ENCODE results near the gene CDKN1B.
"Not testable (repeated sequence)": the region's sequence is repeated elsewhere in the genome, so short reads cannot be mapped to it uniquely, and the experiment has no call there.

CDKN1B gene

DNA sequence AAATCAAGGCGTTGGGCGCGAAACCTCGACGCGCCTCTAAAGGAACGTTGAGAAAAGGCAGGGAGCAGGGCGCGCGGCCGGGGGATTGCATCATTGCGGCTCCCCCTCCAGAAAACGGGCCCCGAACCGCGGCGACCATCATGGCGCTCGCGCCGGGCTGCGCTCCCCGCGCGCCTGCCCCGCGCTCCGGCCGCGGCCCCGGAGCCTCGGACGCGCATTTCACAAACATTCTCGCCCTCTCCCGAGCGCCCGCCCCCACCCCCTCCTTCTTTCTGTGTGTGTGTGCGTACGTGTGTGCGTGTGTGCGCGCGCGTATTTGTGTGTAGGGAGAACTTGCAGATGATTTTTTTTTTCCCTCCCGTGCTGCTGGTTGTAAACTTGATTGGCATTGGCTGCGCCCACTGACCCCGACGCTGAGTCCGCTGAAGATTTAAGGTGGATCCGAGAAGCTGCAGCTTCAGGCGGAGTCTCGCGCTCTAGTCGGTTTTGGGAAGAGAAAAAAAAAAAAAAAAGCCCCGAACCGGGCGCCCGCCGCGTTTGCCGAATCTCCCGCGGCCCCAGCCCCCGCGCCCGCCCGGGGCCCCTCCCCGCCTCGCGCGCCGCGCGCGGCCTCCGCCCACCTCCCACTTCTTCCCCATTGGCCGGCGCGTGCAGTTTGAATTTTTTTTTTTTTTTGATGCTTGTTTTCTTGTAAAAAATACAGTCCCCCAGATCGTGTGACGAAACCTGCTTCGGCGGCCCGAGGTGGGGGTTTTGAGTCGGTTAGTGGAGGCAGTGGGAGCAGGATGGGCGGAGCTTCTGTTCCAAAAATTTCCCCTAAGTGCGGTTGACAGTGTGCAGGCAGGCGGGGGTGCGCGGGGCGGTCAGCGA is 8.2 kb downstream of the CDKN1B start:
- DNase-seq = peak; percentile 99

DNA sequence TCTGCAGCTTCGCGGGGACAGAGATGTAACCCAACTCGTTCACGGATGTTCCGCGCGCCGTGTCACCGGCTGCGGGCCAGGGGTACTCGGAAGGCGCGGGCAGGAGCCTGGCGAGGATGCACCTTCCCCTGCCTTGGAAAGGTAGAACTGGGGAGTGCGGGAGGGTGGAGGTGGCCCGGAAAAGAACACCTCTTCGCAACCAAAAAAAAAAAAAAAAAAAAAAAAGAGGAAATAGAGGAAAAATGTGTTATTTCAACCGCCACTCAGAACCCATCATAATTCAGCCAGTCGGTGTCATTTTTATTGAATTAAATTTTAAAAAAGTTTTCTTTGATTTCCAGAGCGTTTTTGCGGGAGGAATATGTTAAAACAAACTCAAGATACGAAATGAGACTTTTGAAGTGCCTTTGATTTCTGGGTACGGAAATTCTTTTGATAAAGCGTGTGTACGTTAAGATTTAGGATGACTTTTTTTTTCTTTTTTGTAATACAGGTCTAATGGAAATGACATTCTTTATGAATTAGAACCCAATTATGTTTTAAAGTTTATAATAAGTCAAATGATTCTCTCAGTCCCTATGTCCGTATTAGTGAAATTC is 8.9 kb downstream of the CDKN1B start:
- DNase-seq = no peak

- no peak for DNase-seq
Observed at GRCh38 chr12:12726555-12727093, 9.5 kb downstream of the CDKN1B start.

- no peak for DNase-seq
Observed at GRCh38 chr12:12731178-12731577, 14.0 kb downstream of the CDKN1B start.

- no peak for DNase-seq
Observed at GRCh38 chr12:12731785-12732184, 14.6 kb downstream of the CDKN1B start.

- DNase-seq = no peak
Observed at GRCh38 chr12:12733118-12733517, 15.9 kb downstream of the CDKN1B start.

DNA sequence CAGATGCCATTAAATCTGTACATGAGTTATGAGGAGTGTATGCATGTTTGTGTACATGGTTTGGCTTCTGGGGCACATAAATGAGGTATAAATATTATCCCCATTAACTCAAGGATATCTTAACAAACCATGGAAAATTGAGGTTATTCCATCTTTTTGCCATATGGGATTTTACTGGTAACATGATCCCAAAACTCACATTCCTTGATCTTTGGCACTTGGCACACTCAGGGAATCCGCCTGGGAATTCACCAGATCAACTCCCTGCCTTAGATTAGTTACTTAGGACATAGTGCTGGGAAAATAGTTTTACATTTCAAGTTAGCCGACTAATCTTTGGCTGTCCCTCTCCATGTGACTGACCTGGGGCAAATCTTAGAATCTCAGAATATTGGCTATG is 16.9 kb downstream of the CDKN1B start:
- no peak for DNase-seq

DNA sequence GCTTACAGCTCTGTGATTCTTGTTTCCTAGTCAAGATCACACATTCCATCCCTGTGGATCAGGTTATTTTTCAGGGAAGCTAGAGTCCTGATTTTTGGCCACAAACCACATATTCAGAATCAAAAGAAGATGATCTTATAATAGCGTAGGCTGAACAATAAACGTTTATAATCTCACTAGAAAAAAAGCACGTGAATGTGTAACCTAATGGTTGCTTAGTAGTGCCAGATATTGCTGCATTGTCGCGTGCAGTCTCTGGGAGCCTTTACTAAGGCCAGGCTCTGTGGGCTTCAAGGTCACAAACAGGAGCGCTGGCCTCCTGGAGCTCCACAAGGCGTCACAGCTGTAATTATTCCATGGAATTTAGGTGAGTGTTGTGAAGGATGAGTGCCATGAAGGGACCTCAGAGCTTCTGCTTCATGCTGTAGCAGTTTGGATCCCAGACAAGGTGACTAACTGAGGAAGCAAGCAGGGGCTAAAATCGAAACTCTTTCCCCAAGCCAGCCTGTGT is 17.4 kb downstream of the CDKN1B start:
- DNase-seq = no peak

- DNase-seq = no peak
Observed at GRCh38 chr12:12735301-12735700, 18.1 kb downstream of the CDKN1B start.

DNA sequence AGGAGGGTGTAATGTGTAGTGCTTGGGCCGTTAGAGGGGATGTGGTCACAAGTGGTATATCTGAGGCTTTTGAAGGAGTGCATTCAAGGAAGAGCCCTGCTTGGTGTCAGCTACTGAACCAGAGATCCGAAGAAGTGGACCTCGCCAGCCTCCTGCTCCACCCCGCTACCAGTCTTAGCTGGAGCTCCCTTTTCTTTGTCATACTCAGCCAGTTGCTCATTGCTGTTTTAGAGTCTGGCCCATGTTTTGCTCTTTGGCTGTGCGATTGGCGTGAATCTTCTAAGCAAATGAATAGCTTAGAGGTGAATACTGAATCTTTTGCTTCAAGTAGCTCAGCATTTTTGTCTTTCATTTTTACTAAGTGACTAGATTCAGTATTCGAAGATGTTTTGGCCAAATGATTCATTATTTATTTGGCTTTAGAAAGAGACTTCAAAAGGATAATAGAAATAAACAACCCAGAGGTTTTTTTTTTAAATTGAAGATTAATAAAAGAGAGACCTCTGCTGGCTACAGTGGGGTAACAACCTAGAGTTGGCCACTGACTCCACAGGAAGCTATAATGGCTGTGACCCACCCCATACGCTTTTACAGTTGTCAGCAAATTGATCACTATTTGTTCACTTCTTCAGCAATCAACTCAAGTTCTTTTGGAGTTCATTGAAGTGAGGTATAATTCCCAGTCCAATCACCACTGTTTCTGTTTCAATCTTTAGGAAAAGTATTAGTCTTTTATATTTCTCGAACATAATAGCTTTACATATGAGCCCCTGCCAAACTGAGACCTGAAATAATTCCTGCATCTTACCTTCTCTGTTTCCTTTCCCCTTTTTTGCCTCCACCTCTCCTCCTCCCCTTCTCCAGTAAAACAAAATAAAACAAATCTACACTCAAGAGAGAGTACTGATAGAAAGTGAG is 19.9 kb downstream of the CDKN1B start:
- peak; percentile 46 for DNase-seq

DNA sequence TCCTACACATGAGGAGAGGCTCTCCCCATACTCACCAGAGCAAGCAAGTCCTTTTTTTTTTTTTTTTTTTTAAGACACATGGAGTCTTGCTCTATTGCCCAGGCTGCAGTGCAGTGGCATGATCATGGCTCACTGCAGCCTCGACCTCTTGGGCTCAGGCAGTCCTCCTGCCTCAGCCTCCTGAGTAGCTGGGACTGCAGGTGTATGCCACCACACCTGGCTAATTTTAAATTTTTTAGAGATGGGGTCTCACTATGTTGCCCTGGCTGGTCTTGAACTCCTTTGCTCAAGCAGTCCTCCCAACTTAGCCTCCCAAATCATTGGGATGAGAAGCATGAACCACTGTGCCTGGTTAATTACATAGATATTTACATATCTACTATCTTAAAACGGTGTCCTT is 21.0 kb downstream of the CDKN1B start:
- DNase-seq = not testable (repeated sequence)

GRCh38 chr12:12741660-12742059 is 24.5 kb downstream of the CDKN1B start:
- no peak for DNase-seq

- DNase-seq = no peak
Observed at GRCh38 chr12:12744546-12745305, 27.6 kb downstream of the CDKN1B start.

DNA sequence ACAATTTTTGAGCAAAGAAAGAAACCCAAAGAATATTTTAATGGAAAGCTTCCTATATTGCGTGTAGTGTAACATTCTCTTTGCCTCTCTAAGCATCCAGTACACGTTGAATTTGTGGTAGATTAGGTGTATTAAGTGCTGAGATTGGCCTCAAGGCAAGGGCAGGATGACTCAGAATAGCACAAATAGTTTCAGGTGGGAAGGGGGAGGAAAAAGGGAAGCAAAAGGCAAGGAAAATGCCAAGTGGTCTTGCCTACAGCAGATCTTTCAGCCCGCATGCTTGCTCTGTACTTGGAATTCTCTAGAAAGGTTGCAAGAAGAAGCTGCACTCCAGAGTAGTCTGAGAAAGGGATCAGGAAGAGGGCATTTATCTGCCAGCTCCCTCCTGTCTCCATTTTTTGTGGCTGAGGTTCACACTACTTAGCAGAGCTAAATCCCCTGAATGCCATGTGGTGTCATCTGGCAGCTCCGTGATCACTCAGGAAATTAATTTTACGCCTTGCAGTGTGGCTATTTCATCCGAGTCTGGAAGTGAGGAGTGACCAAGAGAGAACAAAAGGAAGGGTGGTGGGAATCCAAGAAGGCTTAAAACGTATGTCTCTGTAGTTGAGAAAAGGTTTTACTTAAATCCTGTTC is 28.5 kb downstream of the CDKN1B start:
- no peak for DNase-seq

- DNase-seq = no peak
Observed at GRCh38 chr12:12747278-12747677, 30.1 kb downstream of the CDKN1B start.

- no peak for DNase-seq
Observed at GRCh38 chr12:12748044-12748443, 30.9 kb downstream of the CDKN1B start.

GRCh38 chr12:12749433-12749832 is 32.3 kb downstream of the CDKN1B start:
- DNase-seq = no peak

DNA sequence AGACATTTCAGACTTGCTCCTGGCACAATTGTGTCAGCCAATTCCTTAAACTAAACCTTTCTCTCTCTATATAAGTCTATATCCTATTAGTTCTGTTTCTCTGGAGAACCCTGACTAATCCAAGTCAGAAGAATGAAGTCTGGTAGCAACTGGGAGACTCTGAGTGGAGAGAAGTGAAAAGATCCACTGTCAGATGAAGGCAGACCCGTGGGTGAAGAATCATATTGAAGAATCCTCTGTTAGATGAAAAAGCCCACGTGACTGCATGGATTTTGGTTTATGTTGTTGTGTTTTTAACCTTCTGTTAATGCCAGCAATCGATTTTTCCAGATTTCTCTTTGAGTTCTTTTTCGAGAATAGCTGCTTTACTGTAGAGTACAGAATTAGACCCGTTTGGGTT is 38.8 kb downstream of the CDKN1B start:
- DNase-seq = no peak

- no peak for DNase-seq
Observed at GRCh38 chr12:12757121-12757520, 40.0 kb downstream of the CDKN1B start.

DNA sequence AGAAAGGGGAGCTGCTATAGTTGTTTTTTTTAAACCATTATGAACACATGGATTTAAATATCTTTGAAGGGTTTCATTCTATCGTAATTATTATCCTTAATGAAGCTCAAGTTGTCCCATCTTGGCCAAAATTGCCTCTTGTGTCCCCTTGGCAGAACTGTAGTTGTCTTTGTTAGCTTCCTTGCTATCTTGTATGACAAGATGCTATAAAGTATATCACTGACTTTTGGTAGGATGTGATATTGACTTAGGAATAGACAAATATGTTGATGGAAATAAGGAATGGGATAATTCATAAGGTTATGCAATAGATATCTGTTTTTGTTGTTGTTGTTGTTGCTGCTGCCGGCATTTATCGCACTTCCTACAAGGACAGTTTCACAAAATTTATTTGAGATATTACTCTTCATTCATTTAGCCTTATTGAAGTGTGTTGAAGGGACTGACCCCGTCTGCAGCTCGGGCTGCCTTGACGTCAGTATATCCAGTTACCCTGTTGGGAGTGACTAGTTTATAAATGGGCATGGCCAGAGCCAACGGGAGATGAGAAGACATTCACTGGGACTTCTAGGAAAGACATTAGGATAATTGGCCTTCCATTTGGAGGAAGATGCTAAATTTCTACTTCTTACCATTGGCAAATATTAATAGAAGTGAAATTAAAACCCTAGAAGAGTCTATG is 42.2 kb downstream of the CDKN1B start:
- no peak for DNase-seq

GRCh38 chr12:12764824-12765223 is 47.7 kb downstream of the CDKN1B start:
- no peak for DNase-seq

All from NCI-H1105 (cell line).